ENCODE data around the gene FOSL1.

FOSL1 gene

DNA sequence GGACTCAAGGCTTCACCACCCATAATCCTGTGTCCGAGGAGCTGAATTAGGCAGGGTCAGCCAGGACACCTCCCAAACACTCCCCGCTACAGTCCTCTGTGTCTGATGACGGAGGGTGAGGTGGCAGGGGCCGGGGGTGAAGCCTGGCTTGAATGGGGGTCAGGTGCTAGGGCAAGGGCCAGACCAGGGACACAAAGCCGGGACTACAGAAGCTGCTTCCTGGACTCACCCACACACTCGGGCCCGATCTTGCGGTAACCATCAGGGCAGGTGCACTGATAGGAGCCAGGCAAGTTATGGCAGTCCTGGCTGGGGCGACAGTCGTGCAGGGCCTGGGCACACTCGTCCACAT lies 29.9 kb downstream of the FOSL1 start:
- H3K4me1 ChIP-seq (ENCODE audit: control insufficient read depth, low read depth, low read length) = no peaks in the 10 kb centered on the region
- H3K4ac ChIP-seq (ENCODE audit: low read depth, low read length) = no peak overlapping the region
- no peaks in the 10 kb centered on the region for H3K79me1 ChIP-seq (ENCODE audit: low read length)
- H3K23ac ChIP-seq (ENCODE audit: low read length) = no peak overlapping the region
- no peak overlapping the region for H2AK5ac ChIP-seq (ENCODE audit: low read length)
- no CpG with 5 or more reads among the region's 11 CpGs for WGBS (ENCODE audit: extremely low coverage, insufficient coverage, low lambda C conversion rate)
- no peak overlapping the region for H4K8ac ChIP-seq (ENCODE audit: low read depth, low read length)
- peaks cover 4% of the 10 kb centered on the region for H3K36me3 ChIP-seq (ENCODE audit: control insufficient read depth, insufficient read depth, low read length)
- DNase-seq = no peak
- H2BK15ac ChIP-seq (replicated peaks; ENCODE audit: low read depth) = no peak overlapping the region
- H3K79me2 ChIP-seq (ENCODE audit: control insufficient read depth, insufficient read depth, low read length) = no peaks in the 10 kb centered on the region
- no peak overlapping the region for H3K4me2 ChIP-seq (ENCODE audit: low read length)
- no peak overlapping the region for H3K18ac ChIP-seq (ENCODE audit: low read length)
- H3K9ac ChIP-seq (ENCODE audit: low read length) = no peak overlapping the region
- no peak overlapping the region for H4K5ac ChIP-seq (ENCODE audit: low read length)
- no peak overlapping the region for H2BK5ac ChIP-seq (ENCODE audit: low read length)
- no peak overlapping the region for H3K27ac ChIP-seq (ENCODE audit: low read depth, low read length)
- no peaks in the 10 kb centered on the region for H3K27me3 ChIP-seq (ENCODE audit: insufficient read depth, low read length, poor library complexity)
- no peak overlapping the region for H3K56ac ChIP-seq (ENCODE audit: low read length)
- no peak overlapping the region for H2BK120ac ChIP-seq (ENCODE audit: low read depth, low read length)
- no peak overlapping the region for H3K4me3 ChIP-seq (ENCODE audit: low read length)

GRCh38 chr11:65869643-65870306 lies 30.4 kb downstream of the FOSL1 start:
- no peak overlapping the region for H3K56ac ChIP-seq (ENCODE audit: low read length)
- no peak overlapping the region for H4K5ac ChIP-seq (ENCODE audit: low read length)
- no peak overlapping the region for H3K18ac ChIP-seq (ENCODE audit: low read length)
- no CpG with 5 or more reads among the region's 24 CpGs for WGBS (ENCODE audit: extremely low coverage, insufficient coverage, low lambda C conversion rate)
- no peak overlapping the region for H2AK5ac ChIP-seq (ENCODE audit: low read length)
- peaks cover 4% of the 10 kb centered on the region for H3K36me3 ChIP-seq (ENCODE audit: control insufficient read depth, insufficient read depth, low read length)
- no peak for DNase-seq
- no peaks in the 10 kb centered on the region for H3K27me3 ChIP-seq (ENCODE audit: insufficient read depth, low read length, poor library complexity)
- H3K27ac ChIP-seq (ENCODE audit: low read depth, low read length) = no peak overlapping the region
- H3K4me2 ChIP-seq (ENCODE audit: low read length) = no peak overlapping the region
- H3K4me1 ChIP-seq (ENCODE audit: control insufficient read depth, low read depth, low read length) = no peaks in the 10 kb centered on the region
- H3K23ac ChIP-seq (ENCODE audit: low read length) = no peak overlapping the region
- H3K4me3 ChIP-seq (ENCODE audit: low read length) = no peak overlapping the region
- no peak overlapping the region for H2BK15ac ChIP-seq (replicated peaks; ENCODE audit: low read depth)
- no peak overlapping the region for H2BK5ac ChIP-seq (ENCODE audit: low read length)
- no peak overlapping the region for H2BK120ac ChIP-seq (ENCODE audit: low read depth, low read length)
- no peak overlapping the region for H3K4ac ChIP-seq (ENCODE audit: low read depth, low read length)
- H4K8ac ChIP-seq (ENCODE audit: low read depth, low read length) = no peak overlapping the region
- no peaks in the 10 kb centered on the region for H3K79me1 ChIP-seq (ENCODE audit: low read length)
- H3K9ac ChIP-seq (ENCODE audit: low read length) = no peak overlapping the region
- H3K79me2 ChIP-seq (ENCODE audit: control insufficient read depth, insufficient read depth, low read length) = no peaks in the 10 kb centered on the region

- no peak overlapping the region for H2AK5ac ChIP-seq (ENCODE audit: low read length)
- H4K8ac ChIP-seq (ENCODE audit: low read depth, low read length) = no peak overlapping the region
- no peak overlapping the region for H2BK120ac ChIP-seq (ENCODE audit: low read depth, low read length)
- no peak overlapping the region for H3K4me2 ChIP-seq (ENCODE audit: low read length)
- H3K4me1 ChIP-seq (ENCODE audit: control insufficient read depth, low read depth, low read length) = no peaks in the 10 kb centered on the region
- H3K18ac ChIP-seq (ENCODE audit: low read length) = no peak overlapping the region
- H3K27me3 ChIP-seq (ENCODE audit: insufficient read depth, low read length, poor library complexity) = no peaks in the 10 kb centered on the region
- no peak overlapping the region for H2BK15ac ChIP-seq (replicated peaks; ENCODE audit: low read depth)
- H3K4ac ChIP-seq (ENCODE audit: low read depth, low read length) = no peak overlapping the region
- peaks cover 9% of the 10 kb centered on the region for H3K36me3 ChIP-seq (ENCODE audit: control insufficient read depth, insufficient read depth, low read length)
- no peak overlapping the region for H3K9ac ChIP-seq (ENCODE audit: low read length)
- H3K79me2 ChIP-seq (ENCODE audit: control insufficient read depth, insufficient read depth, low read length) = no peaks in the 10 kb centered on the region
- no peak overlapping the region for H3K4me3 ChIP-seq (ENCODE audit: low read length)
- WGBS (ENCODE audit: extremely low coverage, insufficient coverage, low lambda C conversion rate) = no CpG with 5 or more reads among the region's 3 CpGs
- H4K5ac ChIP-seq (ENCODE audit: low read length) = no peak overlapping the region
- no peak overlapping the region for H3K56ac ChIP-seq (ENCODE audit: low read length)
- no peaks in the 10 kb centered on the region for H3K79me1 ChIP-seq (ENCODE audit: low read length)
- no peak overlapping the region for H3K23ac ChIP-seq (ENCODE audit: low read length)
- no peak overlapping the region for H2BK5ac ChIP-seq (ENCODE audit: low read length)
- no peak overlapping the region for H3K27ac ChIP-seq (ENCODE audit: low read depth, low read length)
- DNase-seq = no peak
Measured at GRCh38 chr11:65868907-65869306, 31.3 kb downstream of the FOSL1 start.

GRCh38 chr11:65868076-65868667 lies 32.0 kb downstream of the FOSL1 start:
- Histone ChIP-seq H2BK15ac (replicated peaks; ENCODE audit: low read depth) (no peak overlapping the region), H2BK5ac (ENCODE audit: low read length) (no peak overlapping the region), H3K79me2 (ENCODE audit: control insufficient read depth, insufficient read depth, low read length) (no peaks in the 10 kb centered on the region), H3K27ac (ENCODE audit: low read depth, low read length) (no peak overlapping the region), H3K36me3 (ENCODE audit: control insufficient read depth, insufficient read depth, low read length) (peaks cover 10% of the 10 kb centered on the region), H3K9ac (ENCODE audit: low read length) (peak overlapping the region; percentile 10), H4K5ac (ENCODE audit: low read length) (no peak overlapping the region), H2AK5ac (ENCODE audit: low read length) (no peak overlapping the region), H3K79me1 (ENCODE audit: low read length) (peaks cover 1% of the 10 kb centered on the region), H4K8ac (ENCODE audit: low read depth, low read length) (no peak overlapping the region), H3K18ac (ENCODE audit: low read length) (no peak overlapping the region), H3K4me1 (ENCODE audit: control insufficient read depth, low read depth, low read length) (no peaks in the 10 kb centered on the region), H2BK120ac (ENCODE audit: low read depth, low read length) (no peak overlapping the region), H3K27me3 (ENCODE audit: insufficient read depth, low read length, poor library complexity) (no peaks in the 10 kb centered on the region), H3K23ac (ENCODE audit: low read length) (no peak overlapping the region), H3K56ac (ENCODE audit: low read length) (peak overlapping the region; percentile 2), H3K4ac (ENCODE audit: low read depth, low read length) (no peak overlapping the region), H3K4me3 (ENCODE audit: low read length) (peak overlapping the region; percentile 0), H3K4me2 (ENCODE audit: low read length) (peak overlapping the region; percentile 67)
- peak; percentile 84 for DNase-seq
- WGBS (ENCODE audit: extremely low coverage, insufficient coverage, low lambda C conversion rate) = no CpG with 5 or more reads among the region's 19 CpGs

DNA sequence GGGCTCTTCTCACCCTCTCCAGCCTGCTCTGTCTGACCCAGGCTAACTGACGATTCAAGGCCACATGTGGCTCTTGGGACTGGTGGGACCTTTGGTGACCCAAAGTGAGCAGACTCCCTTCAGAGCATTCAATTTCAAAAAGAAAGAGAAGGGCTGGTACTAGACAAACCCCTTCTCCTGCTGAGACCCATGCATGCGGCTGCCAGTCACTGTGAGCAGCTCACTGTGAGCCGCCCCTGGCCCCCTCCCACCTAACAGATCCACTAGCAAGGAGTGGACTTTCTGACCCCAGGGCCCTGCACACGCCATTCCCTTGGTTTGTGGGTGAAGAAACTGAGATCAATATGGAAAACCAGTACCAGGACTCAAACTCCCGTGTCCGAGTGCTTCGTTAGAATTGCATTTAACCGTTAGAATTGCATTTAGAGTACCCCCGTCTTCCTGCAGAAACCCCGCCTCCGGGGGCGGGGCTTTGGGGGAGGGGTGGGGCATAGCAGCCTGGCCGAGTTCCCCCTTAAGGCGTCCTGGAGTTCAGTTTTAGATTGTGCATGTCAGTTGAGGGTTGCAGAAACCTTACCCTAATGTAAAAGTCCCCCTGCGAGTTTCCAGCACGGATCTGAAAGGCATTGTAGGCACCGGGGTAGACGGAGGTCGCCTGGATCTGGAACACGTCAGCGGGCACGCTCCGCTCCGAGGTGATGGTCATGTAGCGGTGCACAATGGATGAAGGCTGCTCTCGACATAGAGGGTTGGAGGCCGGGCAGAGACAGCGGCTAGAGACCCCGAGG lies 32.7 kb downstream of the FOSL1 start:
- no peak overlapping the region for H3K18ac ChIP-seq (ENCODE audit: low read length)
- no peak overlapping the region for H2BK15ac ChIP-seq (replicated peaks; ENCODE audit: low read depth)
- H3K79me2 ChIP-seq (ENCODE audit: control insufficient read depth, insufficient read depth, low read length) = no peaks in the 10 kb centered on the region
- no peak overlapping the region for H2BK120ac ChIP-seq (ENCODE audit: low read depth, low read length)
- H3K9ac ChIP-seq (ENCODE audit: low read length) = peak overlapping the region; percentile 10
- H2BK5ac ChIP-seq (ENCODE audit: low read length) = no peak overlapping the region
- H3K4me2 ChIP-seq (ENCODE audit: low read length) = peak overlapping the region; percentile 67
- WGBS (ENCODE audit: extremely low coverage, insufficient coverage, low lambda C conversion rate) = no CpG with 5 or more reads among the region's 29 CpGs
- H2AK5ac ChIP-seq (ENCODE audit: low read length) = no peak overlapping the region
- no peaks in the 10 kb centered on the region for H3K4me1 ChIP-seq (ENCODE audit: control insufficient read depth, low read depth, low read length)
- no peak overlapping the region for H3K4ac ChIP-seq (ENCODE audit: low read depth, low read length)
- DNase-seq = peak; percentile 62
- no peak overlapping the region for H4K8ac ChIP-seq (ENCODE audit: low read depth, low read length)
- H3K27ac ChIP-seq (ENCODE audit: low read depth, low read length) = peak overlapping the region; percentile 14
- H3K23ac ChIP-seq (ENCODE audit: low read length) = no peak overlapping the region
- H3K27me3 ChIP-seq (ENCODE audit: insufficient read depth, low read length, poor library complexity) = no peaks in the 10 kb centered on the region
- H3K4me3 ChIP-seq (ENCODE audit: low read length) = peak overlapping the region; percentile 0
- H4K5ac ChIP-seq (ENCODE audit: low read length) = no peak overlapping the region
- H3K79me1 ChIP-seq (ENCODE audit: low read length) = peaks cover 4% of the 10 kb centered on the region
- H3K56ac ChIP-seq (ENCODE audit: low read length) = peak overlapping the region; percentile 15
- peaks cover 10% of the 10 kb centered on the region for H3K36me3 ChIP-seq (ENCODE audit: control insufficient read depth, insufficient read depth, low read length)

All from mesendoderm (in vitro differentiated cells).